HG03039 (cell line): ENCODE data around the gene NUP37.

Experiments used
- ATAC-seq: cut with Tn5 transposase; IDR thresholded peaks from one replicate; pipeline ENCODE4 v1.9.1; 2021; ENCODE audit warnings: mild to moderate bottlenecking, moderate library complexity; ENCODE audit not compliant: unreplicated experiment

NUP37 gene

DNA sequence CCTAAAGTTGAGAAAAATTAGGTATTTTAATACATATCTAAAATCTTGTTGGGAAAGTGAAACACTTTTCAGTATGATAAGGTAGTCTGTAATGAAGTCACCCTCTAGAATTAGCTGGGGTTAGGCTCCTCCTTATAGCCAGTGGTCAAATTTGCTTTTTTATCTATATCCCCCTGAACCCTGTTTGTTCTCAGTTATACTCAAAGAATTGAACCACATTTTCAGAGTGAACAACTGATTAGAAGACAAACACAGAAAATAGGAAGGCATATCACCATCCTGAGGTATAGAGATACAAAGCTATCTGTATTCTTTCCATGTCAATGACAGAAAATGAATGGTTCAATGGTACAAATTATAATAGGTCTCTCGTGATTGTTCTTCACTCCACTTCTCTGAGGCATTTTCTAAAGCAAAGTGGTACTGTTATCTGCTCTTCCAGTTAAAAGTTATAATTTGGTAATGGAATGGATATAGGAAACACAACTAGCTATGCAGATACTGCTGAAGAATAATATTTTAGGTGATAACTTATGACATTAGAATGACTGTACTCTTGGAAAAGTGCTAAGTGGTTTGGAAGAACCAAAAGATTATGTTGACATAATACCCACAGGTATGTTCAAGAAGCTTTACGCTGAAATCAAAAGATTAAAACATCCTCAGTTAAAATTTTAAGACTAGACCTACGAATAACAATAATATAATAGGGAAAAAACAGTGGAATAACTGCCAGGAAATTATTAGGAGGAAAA lies 85.7 kb downstream of the NUP37 start:
- ATAC-seq, result no peak

DNA sequence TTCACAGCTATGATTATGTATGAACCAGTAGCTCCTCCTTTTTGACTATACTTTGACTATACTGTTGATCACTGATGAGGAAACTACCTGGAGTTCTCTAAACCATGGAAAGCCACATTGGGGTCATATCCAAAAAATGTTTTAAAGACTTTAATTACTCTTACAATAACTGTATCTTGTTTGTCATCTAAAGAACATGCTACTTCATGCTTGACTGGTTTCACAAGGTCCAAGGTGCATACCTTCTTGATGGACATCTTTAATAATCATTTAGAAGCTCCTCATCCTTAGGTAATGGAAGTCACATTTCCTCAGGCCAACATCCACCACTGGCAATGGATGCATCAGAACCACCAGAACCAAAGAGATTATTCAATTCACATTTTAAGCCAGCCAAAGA lies 88.1 kb downstream of the NUP37 start:
- no peak for ATAC-seq

DNA sequence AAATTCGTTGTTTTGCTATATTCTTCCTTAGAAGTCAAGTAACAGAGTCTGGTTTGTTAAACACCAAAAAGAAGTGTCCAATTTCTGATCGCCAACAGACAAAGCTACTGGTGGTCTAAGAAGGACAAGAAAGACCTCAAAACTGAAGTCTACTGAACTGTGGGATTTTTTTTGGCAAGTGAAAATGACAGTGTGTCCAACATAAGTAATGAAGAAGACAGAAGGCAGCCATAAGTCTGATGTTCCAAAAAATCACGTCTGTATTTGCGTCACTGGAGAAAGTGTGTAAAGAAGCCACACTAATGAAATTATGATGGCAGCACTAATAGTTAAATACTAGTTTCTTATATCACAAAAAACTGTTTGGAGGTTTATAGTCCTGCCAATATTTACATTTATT lies 90.8 kb downstream of the NUP37 start:
- ATAC-seq, result no peak

DNA sequence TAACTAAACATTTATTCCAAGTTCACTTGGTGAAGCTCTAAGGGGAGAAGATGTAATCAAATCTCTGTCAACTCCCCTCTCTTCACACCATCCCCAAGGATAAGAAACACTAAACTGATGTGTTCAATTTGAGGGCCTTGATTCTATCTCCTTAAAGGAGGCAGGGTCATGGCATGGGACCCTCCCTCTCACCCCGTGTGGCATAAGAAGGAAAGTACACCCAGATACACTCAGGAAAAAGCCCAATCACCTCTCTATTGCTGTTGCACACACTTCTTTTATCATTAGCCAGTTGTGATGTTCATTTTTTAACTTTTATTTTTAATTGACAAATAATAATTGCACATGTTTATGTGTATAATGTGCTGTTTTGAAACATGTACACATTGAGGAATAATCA lies 93.2 kb downstream of the NUP37 start:
- ATAC-seq, result no peak

DNA sequence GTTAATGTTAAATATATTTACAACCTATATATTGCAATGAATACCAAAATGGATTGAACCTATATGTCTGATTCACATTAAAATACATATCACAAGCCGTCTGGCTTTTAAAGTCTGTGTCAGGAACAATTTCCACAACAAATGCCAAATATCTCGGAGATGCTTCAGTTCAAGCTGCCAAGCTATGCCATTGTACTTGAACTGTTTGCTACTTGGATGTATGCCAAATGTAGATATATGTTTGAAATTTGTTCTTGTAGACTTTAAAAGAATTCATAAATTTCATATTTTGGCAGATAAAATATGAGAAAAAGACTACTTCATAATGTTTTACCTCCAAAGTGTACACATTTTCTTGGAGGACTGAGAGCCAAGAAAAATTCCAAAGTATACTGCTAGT lies 95.1 kb downstream of the NUP37 start:
- no peak for ATAC-seq

DNA sequence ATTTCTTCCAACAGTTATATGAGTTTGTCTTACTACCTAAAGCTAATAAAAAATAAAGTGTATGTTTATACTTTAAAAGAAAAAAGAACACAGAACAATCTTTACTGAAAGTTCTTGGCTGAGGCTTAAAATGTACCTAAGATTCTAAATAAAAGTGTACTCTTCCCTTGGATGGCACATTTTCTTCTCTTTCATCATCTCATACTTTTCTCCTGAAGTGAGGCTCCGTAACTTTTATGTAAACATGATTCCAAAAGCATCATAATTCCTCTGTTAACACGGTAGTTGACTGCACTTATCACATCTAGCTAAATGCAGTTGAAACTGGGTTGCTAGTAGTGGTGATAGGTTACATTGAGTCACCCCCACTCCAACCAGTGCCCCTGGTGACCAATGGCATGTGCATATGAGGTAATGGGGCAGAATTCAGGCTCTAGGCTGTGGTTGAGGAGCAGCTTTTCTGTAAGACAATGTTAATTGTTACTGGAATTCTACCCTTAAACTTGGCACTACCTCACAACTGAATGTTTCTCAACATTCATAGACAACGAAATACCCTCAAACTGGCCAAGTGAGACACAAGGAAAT lies 96.5 kb downstream of the NUP37 start:
- ATAC-seq, result no peak
